Calu3 (cell line): ENCODE measurements around the gene PCLAF. TPM values are rescaled to one million over a fixed set of nuclear protein-coding genes. Genes with fewer than 3 reads are reported as not detected.

Experiments
- BruUV-seq: library from RNA; stranded (reverse); fragments of 400-500 nt; replicated peaks from 2 replicates; lab custom pipeline; 2021; lab: Mats Ljungman, UMichigan
- CTCF ChIA-PET: fragments of 300-600 bp; sonication (Branson Sonifier 250); formaldehyde crosslinking; loops from one replicate; lab custom pipeline; 2022; ENCODE audit warnings: antibody characterized with exemption; lab: Charles Lee
- DNase-seq: peaks from one replicate; pipeline ENCODE4 v3.0.0; 2022
- H3K27ac Mint-ChIP-seq: one replicate; pipeline ENCODE4 v1.8.0; 2022; ENCODE audit warnings: mixed read lengths; ENCODE audit not compliant: unreplicated experiment
- H3K27me3 Mint-ChIP-seq: one replicate; pipeline ENCODE4 v1.8.0; 2022; ENCODE audit warnings: mixed read lengths; ENCODE audit not compliant: unreplicated experiment
- H3K36me3 Mint-ChIP-seq: one replicate; pipeline ENCODE4 v1.8.0; 2022; ENCODE audit warnings: mild to moderate bottlenecking, moderate library complexity, mixed read lengths; ENCODE audit not compliant: insufficient read depth, unreplicated experiment
- H3K4me1 Mint-ChIP-seq: one replicate; pipeline ENCODE4 v1.8.0; 2022; ENCODE audit warnings: mild to moderate bottlenecking, low read depth, mixed read lengths; ENCODE audit not compliant: unreplicated experiment
- H3K4me3 Mint-ChIP-seq: one replicate; pipeline ENCODE4 v1.8.0; 2022; ENCODE audit warnings: mild to moderate bottlenecking, low read depth, moderate library complexity, mixed read lengths; ENCODE audit not compliant: unreplicated experiment
- H3K9me3 Mint-ChIP-seq: one replicate; pipeline ENCODE4 v1.8.0; 2022; ENCODE audit warnings: low read depth, mixed read lengths; ENCODE audit not compliant: unreplicated experiment
- CTCF ChIP-seq: fragments of 200-600 bp; IDR thresholded peaks from one replicate; pipeline ENCODE4 v1.8.0; 2022; ENCODE audit warnings: antibody characterized with exemption; ENCODE audit not compliant: unreplicated experiment
- intact Hi-C: fragments of 100-400 bp; cut with micrococcal nuclease; formaldehyde crosslinking; loops from one replicate; pipeline ENCODE4 v1.10.0; 2022; ENCODE audit not compliant: unreplicated experiment
- total RNA-seq: library from RNA; stranded (reverse); gene quantifications from 2 replicates; pipeline ENCODE4 v1.2.3, GENCODE V29; 2022

The PCLAF gene
- total RNA-seq, 1 experiment from 2014 or later: 53.0 TPM

- Mint-ChIP-seq H3K4me1 (peaks cover 9% of the 10 kb centered on the region), H3K9me3 (no peaks in the 10 kb centered on the region), H3K36me3 (peaks cover 16% of the 10 kb centered on the region), H3K4me3 (no peak overlapping the region), H3K27ac (no peak overlapping the region), H3K27me3 (no peaks in the 10 kb centered on the region)
- no peak for DNase-seq
- TF ChIP-seq CTCF: no peak
- no TSS peak for BruUV-seq
- CTCF ChIA-PET: interaction anchor here (0.5 kb wide), 1 partner anchor 125 kb away, joined by 3 read pairs; no protein-coding TSS in a partner anchor
- intact Hi-C loops: no loop called here
Measured at GRCh38 chr15:64361259-64361658, 20.0 kb downstream of the PCLAF start.

GRCh38 chr15:64356710-64357040, 24.6 kb downstream of the PCLAF start:
- peak overlapping the region; percentile 80 for H3K27ac Mint-ChIP-seq
- peaks cover 21% of the 10 kb centered on the region for H3K36me3 Mint-ChIP-seq
- H3K27me3 Mint-ChIP-seq: no peaks in the 10 kb centered on the region
- intact Hi-C loops: loop anchor here (1.0 kb wide), 1 partner anchor 147 kb away; no protein-coding TSS in a partner anchor
- peak overlapping the region; percentile 95 for H3K4me3 Mint-ChIP-seq
- H3K9me3 Mint-ChIP-seq: no peaks in the 10 kb centered on the region
- CTCF ChIA-PET: interaction anchor here (0.9 to 1.5 kb wide), 5 partner anchors 109 to 263 kb away, joined by 3 to 5 read pairs (median 3); partner anchors contain the start of genes CIAO2A and PPIB
- no peak for DNase-seq
- peaks cover 16% of the 10 kb centered on the region for H3K4me1 Mint-ChIP-seq
- no TSS peak for BruUV-seq
- no peak for TF ChIP-seq CTCF

GRCh38 chr15:64355944-64356709, 25.1 kb downstream of the PCLAF start, which contains the start of gene CSNK1G1:
TSS of gene CSNK1G1 (minus strand) at chr15:64356173. CDS start at chr15:64300499, 55,674 bp downstream.
- Mint-ChIP-seq H3K27ac (peak within 1 kb of the TSS; percentile 80), H3K4me3 (peak within 1 kb of the TSS; percentile 95), H3K4me1 (peaks cover 16% of the 10 kb centered on the region), H3K9me3 (no peaks in the 10 kb centered on the region), H3K27me3 (no peaks in the 10 kb centered on the region), H3K36me3 (peaks cover 21% of the 10 kb centered on the region)
- intact Hi-C loops: loop anchor here (1.0 kb wide), 1 partner anchor 147 kb away; no protein-coding TSS in a partner anchor
- peak; percentile 49 for TF ChIP-seq CTCF
- DNase-seq: peak; percentile 96
- BruUV-seq: no TSS peak
- CTCF ChIA-PET: interaction anchor here (0.9 to 1.5 kb wide), 6 partner anchors 108 to 263 kb away, joined by 3 to 5 read pairs (median 3); partner anchors contain the start of genes CIAO2A and PPIB

- DNase-seq: peak; percentile 43
- CTCF ChIA-PET: interaction anchor here (0.9 to 1.5 kb wide), 6 partner anchors 107 to 262 kb away, joined by 3 to 5 read pairs (median 3); partner anchors contain the start of genes CIAO2A and PPIB
- TF ChIP-seq CTCF: no peak
- intact Hi-C loops: no loop called here
- TSS peak; percentile 43 for BruUV-seq
- Mint-ChIP-seq H3K9me3 (no peaks in the 10 kb centered on the region), H3K4me1 (peaks cover 16% of the 10 kb centered on the region), H3K27ac (peak overlapping the region; percentile 80), H3K36me3 (peaks cover 21% of the 10 kb centered on the region), H3K27me3 (no peaks in the 10 kb centered on the region), H3K4me3 (peak overlapping the region; percentile 95)
Measured at GRCh38 chr15:64355348-64355943, 25.8 kb downstream of the PCLAF start.
